GM21423 (cell line): Measurements from ENCODE around the gene NEK8.
A peak's percentile ranks its signal among the peaks of the same experiment; 100 is the strongest.

Source experiments
- ATAC-seq: cut with Tn5 transposase; IDR thresholded peaks from one replicate; pipeline ENCODE4 v1.9.1; 2021; ENCODE audit warnings: mild to moderate bottlenecking, moderate library complexity; ENCODE audit not compliant: unreplicated experiment

NEK8 gene

DNA sequence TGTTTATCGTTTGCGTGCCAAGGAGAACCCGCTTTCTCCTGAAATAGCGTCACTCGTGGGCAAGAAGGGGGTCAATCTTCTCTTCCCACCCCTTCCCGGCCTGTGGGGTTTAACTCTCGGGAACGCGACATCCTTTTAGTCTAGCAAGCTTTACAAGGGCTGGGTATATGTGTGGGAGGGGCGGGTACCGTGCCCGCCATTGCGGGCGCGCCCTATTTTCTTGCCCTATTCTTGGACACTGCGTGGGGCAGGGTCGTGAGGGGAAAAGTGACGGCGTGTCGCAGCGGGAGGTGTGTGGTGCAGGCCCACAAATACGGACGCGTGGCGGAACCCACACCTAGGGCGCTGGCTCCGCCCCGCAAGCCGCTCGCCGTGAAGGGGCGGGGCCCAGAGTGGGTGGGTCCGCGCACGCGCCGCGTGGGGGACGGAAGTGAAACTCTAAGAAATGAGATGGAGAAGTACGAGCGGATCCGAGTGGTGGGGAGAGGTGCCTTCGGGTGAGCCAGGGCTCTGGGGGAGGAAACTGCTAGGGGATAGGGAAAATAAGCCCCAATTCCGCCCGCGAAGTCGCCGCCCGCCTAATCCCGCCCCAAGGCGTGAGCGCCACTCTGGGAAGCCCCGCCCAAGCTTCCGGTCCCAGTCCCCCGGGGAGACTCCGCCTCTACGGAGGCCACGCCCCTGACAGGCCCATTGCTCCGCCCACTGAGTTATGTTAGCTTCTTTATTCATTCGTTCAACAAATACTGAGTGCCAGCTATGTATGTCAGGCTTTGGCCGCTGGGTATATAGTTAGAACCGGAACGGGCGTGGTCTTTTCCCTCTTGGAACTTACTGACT lies at the start of gene NEK8:
Gene NEK8, plus strand, starts transcription at position 425 of the 837 bp plus-strand sequence. Its CDS starts 26 bp downstream, at position 451.
- peak; percentile 34 for ATAC-seq

DNA sequence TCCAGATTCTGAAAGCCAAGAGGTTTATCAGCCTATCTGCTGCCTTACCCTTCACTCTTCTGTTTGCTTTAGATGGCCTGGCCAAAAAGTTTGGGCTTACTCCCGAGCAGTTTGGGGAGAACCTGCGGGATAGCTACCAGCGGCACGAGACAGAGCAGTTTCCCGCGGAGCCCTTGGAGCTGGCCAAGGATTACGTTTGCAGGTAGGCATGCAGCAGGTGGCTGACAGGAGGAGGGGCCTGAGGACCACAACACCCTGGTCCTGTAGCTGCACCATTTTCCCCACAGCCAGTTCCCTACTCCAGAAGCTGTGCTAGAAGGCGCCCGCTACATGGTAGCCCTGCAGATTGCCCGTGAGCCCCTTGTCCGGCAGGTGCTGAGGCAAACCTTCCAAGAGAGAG lies 45.9 kb upstream of the NEK8 start:
- no peak for ATAC-seq

DNA sequence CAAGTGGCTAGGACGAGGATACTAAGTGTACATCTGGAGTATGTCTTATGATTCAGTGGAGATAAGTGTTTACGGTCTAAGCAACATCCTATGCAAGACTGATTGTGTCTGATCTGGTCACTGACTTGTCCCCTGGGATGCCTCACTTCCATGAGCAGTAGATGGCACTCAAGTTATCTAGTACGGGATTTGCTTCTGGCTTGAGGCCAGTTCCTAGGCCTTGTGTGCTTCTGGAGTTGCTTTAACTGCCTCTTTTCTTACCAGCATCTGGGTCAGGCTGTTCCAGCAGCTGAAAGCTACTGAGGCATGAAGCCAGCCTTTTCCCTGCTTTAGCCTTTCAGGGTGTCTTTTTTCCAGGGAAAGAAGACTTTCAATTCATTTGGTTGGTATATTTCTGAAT lies 43.6 kb upstream of the NEK8 start:
- ATAC-seq: no peak

DNA sequence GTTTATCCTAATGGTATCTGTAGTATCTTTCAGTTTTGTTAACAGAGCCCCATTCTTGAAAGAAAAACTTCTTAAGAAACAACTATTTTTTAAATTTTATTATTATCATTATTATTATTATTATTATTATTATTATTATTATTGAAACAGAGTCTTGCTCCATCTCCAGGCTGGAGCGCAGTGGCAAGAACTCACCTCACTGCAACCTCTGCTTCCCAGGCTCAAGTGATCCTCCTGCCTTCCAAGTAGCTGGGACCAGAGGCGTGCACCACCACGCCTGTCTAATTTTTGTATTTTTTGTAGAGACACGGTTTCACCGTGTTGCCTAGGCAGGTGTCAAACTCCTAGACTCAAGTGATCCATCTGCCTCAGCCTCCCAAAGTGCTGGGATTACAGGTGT lies 43.2 kb upstream of the NEK8 start:
- no peak for ATAC-seq

DNA sequence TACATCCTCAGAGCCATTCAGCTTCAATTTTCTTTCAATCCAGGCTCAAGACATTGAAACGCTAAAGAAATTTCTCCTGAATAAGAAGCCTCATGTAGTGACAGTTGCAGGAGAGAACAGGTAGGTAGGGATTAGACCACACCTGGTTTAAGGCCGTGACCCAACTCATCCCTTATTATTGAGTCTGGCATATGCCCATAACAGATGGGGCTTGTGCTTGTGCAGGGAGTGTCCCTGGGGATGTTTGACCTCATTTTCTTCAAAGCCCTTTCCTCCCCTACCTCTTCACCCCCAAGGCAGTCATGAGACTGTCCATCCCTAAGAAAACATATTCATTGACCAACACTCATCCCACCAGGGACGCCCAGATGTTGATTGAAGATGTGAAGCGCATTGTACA lies 42.3 kb upstream of the NEK8 start:
- ATAC-seq: no peak

DNA sequence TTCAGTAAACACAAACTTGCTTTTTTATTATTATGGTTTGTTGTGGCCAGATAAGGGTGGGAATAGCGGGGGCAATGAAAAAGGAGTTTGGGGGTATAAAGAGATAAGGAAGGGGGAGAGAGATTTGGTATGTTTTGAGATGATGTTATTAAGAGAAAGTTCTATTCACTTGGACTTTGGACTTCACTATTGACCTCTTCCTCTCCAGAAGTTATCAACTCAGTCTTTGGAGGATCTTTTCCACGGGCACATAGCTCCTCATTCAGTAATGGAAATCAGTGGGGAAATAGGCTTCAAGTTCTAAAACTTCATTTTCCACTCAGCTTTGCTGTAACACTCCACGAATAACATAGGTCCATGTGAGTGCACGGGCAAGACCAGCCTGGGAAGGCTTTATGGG lies 40.1 kb upstream of the NEK8 start:
- ATAC-seq: no peak

DNA sequence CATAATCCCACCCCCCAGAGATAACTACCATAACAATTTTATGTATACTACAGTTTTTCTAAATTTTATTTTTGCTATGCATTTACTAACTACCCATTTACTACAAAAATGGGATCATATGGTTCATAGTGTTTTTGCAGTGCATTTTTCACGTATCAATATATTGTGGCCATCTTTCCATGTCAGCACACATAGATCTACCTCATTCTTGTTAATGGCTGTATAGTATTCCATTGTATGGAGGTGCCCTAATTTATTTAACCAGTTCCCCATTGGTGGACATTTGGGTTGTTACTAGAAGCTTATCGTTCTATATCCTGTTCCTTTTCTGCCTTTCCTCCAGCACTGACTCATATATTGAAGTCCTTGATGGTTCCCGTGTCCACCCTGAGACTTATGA lies 39.6 kb upstream of the NEK8 start:
- no peak for ATAC-seq

DNA sequence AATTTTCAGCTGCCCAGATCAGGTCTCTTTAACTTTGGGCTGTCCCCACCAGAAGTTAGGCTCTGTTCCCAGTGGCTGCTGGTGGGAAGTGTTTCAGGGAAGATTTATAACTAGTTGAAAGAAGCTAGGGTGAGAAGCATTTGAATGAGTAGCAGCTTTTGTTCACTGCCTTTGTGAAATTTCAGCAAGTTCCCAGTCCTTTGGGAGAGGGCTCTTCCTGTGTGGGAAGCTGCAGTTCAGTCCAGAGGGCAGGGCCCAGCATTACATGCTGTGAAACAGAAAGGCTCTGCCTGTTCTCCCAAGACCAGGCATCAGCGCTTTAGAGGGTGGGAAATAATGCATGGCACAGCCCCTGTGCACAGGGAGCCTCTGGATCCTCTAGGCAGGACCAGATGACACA lies 34.7 kb upstream of the NEK8 start:
- no peak for ATAC-seq

DNA sequence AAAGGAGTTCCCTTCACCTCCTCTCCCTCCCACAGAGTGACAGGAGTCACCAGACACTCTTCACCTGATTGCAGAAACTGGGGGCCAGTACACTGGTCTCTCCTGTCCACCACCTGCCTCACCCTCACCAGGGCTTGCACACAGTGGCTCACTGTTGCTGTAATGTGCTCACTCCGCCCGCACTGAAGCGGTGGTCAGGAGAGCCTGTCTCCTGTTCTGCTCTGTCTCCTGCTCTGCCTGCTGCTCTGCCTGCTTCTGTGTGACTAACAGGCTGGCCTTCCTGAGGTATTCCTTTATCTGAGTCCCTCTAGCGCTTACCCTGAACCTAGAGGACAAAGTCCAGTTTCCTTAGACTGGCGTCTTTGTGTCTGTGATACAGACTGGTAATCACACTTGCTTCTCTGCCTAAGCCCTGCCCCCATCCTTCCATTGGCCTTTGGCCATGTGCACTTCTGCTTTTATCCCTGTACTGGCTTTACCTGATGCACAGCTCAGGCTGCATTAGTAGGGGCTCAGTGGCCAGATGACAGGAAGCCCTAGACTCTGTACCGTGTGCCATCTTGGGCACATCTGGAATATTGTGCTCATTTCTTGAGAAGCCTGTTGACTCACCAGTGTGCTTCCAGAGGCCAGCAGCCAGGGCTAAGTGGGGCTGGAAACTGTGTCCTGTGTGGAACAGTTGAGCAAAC lies 30.2 kb upstream of the NEK8 start:
- no peak for ATAC-seq

DNA sequence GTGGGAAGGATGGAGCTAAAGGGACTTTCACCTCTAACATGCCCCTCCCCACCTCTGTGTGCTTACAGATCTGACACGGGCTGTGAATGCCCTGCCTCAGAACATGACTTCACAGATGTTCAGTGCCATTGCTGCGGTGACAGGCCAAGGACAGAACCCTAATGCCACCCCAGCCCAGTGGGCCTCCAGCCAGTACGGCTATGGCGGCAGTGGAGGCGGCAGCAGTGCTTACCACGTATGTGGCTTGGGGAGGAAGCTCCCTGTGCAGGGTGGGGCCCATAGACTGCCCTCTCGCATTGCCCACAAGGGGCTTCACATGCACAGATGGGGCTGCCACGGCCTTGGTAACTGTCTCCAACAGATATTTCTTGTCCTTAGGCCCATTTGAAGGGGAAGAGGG lies 28.3 kb upstream of the NEK8 start:
- no peak for ATAC-seq

DNA sequence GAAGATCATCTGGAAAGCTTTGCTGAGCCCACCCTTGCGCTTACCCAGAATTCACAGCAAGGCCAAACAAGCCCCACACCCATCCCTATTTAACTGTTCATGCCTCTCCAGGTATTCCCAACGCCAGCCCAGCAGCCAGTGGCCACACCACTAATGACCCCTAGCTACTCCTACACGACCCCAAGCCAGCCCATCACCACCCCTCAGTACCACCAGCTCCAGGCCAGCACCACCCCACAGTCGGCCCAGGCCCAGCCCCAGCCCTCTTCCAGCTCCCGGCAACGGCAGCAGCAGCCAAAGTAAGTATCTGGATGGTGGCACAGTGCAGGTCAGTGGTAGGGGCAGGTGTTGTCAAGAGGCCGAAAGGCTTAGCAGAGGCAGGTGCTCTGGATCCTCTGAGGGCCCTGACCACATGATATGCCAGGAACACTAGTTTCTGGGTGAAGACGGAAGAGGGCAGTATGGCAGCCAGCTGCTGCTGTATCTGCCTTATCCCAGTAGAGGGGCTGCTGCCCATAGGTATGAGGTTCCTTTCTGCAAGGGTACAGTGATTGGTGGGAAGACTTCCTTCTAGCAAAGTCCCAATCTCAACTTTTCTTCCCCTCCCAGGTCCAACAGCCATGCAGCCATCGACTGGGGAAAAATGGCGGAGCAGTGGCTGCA lies 27.6 kb upstream of the NEK8 start:
- no peak for ATAC-seq

DNA sequence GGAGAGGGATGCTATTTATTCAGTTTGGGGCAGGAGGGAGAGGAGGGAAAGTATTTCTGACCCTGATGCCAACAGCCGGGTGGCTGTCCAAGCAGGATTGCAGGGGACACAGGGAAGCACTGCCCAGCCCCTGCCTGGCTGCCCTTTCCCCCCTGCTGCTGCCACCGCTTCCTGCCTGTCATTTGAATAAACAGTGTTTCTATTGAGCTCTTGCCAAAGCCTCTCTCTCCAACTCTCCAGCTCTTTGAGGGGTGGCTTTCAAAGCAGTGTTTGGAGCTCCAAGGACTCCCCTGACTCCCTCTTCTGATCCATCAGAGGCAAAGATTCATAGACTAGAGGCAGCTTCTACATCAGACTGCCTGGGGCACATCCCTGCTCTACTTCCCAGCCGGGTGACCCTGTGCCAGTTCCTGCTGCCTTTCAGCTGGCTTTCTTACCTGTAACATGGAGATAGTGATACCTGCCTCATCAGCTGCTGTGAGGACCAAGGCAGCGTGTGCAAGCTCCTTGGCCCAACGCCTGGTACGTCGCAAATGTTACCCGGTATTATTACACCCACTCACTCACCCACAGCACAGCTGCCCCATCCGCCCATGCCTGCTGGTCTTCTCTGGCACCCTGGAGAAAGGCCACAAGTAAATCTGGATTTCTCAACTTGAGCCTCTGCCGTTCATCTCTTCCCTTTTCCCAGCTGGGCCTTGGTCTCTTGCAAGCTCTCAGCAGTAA lies 26.4 kb upstream of the NEK8 start:
- no peak for ATAC-seq

DNA sequence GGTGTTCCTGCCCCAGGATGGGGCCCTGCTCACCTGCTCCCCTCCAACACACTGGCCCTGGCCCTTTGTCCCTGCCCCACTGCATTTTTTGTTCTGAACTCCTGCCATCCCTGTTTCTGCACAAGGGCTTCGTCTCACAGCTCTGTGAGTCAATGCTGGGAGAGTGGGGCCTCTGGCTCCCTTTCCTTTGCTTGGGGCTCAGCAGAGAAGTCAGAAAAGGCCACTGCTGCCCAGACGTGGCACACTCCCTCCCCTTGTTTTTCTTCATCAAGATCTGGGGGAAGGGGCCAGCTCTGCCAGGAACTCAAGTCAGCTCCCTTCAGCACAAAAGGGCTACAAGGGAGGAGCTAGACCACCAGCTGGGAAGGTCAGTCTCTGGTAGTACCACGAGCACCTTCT lies 25.8 kb upstream of the NEK8 start:
- ATAC-seq: no peak

DNA sequence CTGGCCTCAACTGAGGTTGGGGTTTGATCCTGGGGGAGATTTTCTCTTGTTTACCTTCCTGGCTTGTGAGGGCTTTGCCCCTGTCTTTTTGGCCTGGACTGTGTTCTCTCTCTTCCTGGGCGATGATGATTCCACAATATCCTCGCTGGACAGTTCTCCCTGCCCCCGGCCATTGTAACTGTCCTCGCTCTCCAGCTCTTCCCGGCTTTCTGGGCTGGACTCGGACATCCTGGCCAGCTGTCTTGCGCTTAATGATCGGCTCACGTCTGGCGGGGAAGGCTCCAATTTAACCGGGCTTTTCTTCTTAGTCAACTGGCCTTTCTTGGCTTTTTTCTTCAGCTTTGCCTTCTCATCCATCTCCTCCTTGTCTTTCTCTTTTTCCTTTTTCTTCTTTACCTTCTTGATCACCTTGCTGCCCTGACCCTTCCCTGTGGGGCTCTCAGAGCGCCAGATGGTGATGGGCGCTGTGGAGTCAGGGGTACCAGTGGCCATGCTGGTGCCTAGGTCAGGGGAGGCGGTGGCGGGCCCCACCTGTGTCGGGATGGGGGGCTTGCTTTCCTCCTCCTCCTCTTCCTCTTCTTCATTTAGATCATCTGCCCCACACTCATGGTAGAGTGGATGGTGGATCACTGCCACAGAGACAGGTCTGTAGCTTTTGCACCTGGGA lies 24.9 kb upstream of the NEK8 start:
- no peak for ATAC-seq

DNA sequence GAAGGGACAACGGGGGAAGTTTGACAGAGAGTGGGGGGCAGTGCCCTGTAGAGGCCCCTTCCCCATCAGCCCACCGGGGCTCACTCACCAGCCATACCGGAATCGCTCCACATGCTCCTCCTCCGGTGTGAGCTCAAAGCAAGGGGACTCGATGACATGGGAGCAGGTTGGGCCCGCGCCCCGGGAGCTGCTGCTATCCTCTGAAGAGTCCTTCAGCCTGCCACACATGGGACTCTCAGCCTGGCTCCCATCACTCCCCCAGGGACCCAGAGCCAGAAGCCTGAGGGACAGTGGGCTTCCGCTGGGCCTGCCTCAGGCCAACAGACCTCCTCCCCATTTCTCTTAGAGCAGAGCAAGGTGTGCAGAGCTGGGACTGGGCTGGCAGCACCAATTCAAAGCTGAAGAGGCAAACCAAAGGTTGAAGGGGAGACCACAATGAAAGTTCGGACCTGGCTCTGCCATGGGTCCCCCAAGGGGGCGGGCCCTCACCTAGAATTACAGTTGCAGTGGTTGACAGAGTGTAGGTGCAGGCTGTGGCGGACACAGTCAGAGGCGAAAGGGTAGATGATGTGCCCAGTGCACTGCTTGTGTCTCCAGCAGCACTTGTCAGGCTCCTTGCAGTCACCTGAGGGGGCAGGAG lies 24.2 kb upstream of the NEK8 start:
- ATAC-seq: no peak

DNA sequence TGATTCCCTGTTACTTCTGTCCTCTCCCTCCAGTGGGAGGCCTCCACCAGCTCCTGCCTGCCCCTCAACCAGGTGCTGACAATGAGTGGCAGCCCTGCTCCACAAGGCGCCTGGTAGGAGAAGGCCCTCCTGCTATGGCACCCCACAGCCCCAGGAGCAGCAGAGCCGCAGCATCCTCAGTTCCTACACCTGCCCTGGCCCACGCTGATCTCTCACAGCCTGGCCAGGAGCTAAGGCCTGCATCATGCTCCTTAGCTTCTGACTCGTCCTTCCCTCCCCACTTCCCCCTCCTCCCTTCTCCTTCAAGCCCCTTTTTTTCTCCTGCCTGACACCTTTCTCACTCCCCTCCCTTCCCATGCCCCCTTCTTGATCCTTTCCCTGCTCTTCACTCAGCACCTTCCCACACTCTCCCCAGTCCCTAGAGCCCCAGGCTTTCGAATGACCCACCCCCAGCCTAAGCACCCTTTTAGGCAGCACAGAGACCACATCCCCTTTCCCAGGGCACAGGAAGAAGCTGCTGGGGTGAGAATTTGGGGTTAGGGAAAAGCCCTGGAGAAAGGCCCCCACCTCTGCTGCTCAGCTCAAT lies 23.4 kb upstream of the NEK8 start:
- no peak for ATAC-seq

DNA sequence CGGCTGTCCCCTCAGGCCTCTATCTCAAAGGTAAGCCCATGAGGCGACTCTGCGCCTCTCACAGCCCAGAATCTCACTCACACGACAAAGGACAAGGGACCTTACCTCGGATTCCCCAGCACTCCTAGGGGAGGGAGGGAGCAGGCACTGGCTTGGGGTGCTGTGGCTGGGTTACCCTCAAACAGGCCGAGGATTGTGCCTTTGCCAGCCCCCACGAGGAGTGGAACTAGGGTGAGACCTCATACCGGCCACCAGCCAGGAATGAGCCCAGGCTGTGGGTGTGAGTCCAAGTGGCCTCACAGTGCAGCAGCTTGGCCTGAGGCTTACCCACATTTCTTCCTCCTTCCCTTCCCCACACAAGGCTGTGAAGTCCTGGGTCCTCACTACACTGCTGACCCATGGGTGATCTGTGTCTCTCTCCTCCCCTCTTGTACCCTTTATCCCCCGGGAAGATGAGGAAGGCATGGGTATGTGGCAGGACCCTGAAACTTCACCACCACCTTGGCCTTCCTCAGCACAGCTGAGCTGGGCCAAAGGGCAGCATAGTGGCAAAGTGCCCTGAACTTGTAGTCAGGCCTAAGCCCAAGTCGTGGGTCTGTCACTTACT lies 22.8 kb upstream of the NEK8 start:
- no peak for ATAC-seq

DNA sequence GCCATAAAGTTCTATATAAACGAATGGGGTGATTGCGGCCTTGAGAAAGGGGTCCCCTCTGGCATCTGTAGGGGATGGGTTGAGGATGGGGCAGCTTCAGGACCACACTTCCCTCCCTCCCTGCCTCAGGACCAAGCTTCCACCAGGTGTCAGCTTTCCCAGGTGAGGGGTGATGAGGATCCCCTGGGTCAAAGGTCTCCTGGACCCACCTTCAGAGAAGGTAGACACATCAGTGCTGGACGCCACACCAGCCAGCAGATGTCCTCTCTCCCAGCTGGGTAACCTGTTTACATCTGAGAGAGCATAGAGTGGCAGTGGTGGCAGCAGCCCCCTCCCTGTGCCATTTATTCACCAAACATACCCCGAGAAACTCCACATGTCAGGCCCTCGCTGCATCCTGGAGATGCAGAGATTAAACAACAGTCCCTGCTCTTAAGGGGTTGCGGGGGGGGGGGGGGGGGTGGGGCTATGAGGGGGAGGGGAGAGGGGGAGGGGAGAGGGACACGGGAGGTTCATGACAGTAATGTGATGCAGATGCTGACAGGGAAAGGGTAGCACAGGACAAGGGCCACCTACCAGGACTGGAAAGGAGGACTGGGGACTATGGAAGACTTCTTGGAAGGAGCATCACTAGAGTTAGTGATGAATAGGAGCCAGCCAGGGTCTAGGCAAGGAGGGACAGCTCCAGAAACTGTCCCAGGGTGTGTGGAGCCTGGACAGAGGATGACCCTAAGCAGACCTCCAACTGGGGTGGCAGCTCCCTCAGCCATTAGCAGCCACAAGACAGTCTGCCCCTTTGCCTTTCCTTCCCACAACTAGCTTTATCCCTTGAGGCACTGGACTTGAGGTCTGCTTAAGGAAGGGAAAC lies 21.9 kb upstream of the NEK8 start:
- no peak for ATAC-seq

DNA sequence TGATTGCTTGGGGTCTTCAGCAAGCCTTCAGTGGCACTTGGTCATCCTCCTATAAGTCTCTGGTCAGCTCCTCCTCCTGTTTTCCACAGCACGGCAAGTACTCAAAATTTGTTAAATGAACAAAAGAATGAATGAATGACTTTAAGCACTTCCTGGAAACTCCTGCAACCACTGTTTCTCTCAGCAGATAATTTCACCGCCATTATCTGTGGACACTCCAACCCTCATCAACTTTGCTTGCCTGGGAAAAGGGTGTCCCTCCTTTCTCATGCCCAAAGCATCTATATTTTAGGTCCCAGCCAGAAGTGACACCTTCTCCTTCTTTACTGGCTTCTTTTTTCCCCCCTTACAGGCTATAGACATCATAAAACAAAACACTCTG lies 21.3 kb upstream of the NEK8 start:
- ATAC-seq: no peak
